Measurements from ENCODE around the gene KCND3.

Gene KCND3

DNA sequence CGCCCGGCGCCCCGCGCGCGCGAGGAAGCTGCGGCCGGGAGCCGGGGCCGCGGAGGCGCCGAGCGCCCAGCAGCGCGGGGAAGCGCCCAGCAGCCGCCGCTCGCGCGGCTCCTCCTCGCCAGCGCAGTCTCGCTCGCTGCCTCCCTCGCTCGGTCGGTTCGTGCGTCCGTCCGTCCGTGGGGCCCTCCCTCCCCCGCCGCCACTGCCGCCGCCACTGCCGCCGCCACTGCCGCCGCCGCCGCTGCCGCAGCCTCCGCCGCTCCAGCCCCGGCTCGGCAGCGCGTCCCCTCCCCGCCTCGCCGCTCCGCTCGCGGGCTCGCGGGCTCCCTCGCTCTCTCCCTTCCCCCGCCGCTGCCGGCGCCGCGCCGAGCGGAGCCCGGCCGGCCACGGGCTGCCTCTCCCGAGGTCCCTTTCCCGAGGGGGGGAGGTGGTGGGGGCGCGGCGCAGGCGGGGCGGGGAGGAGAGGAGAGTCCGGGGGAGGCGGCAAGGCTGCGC lies at the start of gene KCND3:
Gene KCND3 (minus strand): TSS at position 138 of the 495 bp plus-strand sequence.
- peak; percentile 26 for DNase-seq

- no peak for DNase-seq
Observed at GRCh38 chr1:112034277-112034676, 44.8 kb upstream of the KCND3 start.

DNA sequence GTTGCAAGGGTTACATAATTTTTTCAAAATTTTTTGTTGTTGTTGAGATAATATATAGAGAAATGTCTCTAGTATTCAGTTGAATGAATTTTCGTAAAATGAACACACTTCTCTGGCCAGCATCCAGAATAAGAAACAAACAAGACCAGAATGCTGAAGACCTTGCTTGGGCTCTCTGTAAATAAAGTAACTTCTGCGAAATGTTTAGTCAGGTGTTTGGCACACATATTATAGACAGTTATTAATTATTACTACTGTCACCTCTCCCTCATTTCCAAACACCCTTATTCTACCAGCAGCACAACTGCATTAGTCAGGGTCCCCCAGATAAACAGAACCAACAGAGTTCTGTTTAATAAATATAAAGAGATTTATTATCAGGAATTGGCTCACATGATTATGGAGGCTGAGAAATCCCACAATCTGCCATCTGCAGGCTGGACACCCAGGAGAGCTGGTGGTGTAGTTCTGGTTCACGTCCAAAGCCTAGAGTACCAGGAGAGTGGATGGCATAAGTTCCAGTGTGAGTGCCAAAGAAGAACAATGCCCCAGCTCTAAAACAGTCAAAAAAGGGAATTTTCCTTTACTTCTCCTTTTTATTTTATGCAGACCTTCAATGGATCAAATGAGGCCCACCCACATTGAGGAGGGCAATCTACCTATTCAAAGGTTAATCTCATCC lies 44.1 kb upstream of the KCND3 start:
- DNase-seq: no peak

GRCh38 chr1:112030157-112030556 lies 40.7 kb upstream of the KCND3 start:
- peak; percentile 33 for DNase-seq

- no peak for DNase-seq
Observed at GRCh38 chr1:112027696-112028095, 38.2 kb upstream of the KCND3 start.

DNA sequence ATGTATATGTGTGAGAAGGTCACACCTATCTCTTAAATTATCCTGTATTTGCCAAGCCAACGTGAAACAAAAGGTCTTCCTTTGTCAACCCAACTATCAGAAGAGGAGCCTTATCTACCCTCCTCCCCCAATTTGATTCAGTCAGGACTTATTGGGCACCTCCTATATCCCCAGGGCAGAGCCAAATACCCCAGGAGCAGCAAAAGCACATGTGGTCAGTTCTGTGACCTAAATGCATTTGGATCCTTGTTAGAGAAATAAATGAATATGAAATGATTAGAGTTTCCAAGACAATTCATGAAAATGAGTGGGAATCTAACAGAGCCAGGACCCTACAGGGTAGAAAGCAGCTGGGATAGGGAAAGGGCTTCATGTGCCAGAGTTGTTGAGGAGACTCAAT lies 37.0 kb upstream of the KCND3 start:
- no peak for DNase-seq

- DNase-seq: peak; percentile 21
Observed at GRCh38 chr1:112026016-112026415, 36.5 kb upstream of the KCND3 start.

DNA sequence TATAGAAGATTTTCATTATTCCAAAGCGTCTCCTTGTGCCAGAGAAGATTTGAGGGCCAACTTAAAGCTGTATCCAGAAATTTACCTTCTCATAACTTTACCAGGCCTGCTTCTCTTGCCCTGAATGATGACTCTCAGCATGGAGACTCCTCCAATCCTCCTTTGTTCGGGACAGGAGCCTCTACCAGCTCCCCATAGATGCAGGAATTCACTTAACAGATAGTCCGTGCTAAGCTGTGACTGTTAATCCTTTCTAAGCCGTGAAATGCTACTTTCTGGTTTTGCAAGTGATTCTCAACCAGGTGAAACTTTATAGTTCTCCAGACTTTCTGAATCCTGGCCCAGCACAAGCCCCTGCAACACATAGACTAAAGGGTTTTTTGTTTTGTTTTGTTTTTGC lies 31.8 kb upstream of the KCND3 start:
- DNase-seq: no peak

GRCh38 chr1:112017183-112017582 lies 27.7 kb upstream of the KCND3 start:
- no peak for DNase-seq

DNA sequence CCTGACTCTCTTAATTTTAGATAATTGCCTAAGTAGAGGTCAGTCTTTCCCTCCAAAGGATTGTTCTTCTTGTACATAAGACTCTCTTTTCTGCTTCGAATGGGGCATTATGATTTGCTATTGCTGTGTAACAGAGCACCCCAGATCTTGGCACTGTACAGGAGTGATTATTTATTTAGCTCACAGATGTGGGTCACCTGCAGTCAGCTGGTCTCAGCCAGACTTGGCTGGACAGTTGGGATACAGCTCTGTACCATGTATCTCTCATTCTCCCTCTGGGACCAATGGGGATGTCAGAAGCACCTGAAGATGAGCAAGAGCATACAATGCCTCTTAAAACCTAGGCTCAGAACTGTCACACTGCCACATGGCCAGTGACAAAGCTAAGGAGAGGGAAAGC lies 23.4 kb upstream of the KCND3 start:
- DNase-seq: no peak

GRCh38 chr1:112011202-112011601 lies 21.7 kb upstream of the KCND3 start:
- no peak for DNase-seq

DNA sequence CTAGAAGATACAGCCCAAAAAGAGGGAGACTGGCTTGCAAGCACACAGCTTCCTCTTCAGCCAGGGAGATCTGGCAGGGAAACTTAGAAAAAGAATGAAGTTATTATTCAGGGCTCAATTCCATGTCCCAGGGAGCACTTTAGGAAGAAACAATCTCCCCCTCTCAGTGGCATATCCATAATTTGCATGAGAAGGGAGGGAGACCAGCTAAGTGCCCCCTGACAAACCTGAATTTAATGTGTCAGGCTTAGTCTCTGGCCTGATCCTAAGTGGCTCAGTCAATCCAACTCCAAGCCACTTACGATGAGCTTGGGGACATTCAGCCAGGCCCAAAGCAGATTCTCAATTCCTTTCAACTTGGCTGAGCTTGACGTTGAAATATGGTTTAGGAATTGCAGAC lies 17.7 kb upstream of the KCND3 start:
- DNase-seq: no peak

GRCh38 chr1:112006416-112007025 lies 17.1 kb upstream of the KCND3 start:
- no peak for DNase-seq

DNA sequence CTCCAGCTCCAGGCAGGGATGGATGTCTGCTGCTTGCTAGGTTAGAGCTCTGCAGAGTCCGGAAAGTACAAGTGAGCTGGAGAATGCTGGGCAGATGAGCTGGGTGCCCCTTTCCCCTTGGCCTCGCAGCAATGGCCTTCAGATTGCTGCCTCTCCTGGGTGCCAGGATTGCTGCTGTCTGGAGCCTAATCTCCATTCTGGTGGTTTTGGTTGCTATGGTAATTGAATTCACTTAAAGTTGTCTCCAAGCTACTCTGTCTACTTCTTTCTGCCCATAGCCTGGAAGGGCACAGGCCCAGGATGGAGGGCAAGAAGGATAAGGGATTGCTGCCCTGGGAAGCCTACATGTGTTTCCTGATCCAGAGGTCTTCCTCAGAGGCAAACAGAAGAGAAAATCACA lies 14.6 kb upstream of the KCND3 start:
- DNase-seq: no peak

DNA sequence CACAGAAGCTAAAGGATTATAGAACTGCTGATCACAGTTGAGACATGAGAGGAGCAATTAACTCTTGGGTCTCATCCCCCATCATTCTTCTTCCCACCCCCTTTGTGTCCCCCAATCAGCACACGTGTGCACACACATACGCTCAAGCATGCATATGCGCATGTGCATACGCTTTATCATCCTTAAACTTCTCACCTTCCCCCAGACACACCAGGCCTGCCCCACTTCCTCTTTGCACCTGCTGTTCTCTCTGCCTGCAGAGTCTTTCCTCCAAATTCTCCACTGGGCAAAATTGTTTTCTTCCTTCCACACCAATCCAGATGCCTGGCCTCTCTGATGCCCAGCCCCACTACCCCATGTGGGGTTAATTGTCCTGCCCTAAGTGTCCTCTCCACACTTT lies 13.0 kb upstream of the KCND3 start:
- DNase-seq: no peak

GRCh38 chr1:112001436-112001835 lies 12.0 kb upstream of the KCND3 start:
- no peak for DNase-seq

GRCh38 chr1:112000048-112000447 lies 10.6 kb upstream of the KCND3 start:
- DNase-seq: no peak

- no peak for DNase-seq
Observed at GRCh38 chr1:111998332-111998731, 8.9 kb upstream of the KCND3 start.

DNA sequence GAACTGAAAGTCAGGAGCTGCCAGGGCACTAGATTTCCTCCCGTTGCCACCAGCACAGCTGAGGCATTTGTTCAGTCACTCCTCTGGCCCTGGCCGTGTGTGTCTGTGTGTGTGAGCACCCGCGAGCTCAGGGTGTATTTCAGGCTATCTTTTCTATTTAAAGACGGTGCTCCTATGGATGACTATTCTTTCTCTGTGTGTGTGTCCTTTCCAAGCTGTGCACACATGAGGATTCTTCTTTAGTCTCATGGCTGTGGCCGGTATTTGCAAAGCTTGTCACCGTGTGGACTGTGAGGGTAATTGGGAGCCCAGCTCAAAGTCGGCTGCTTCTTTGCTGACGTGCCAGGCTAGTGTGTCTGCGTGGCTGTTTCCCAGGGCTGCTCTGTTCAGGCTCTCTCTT lies 3.0 kb upstream of the KCND3 start:
- no peak for DNase-seq

- DNase-seq: peak; percentile 59
Observed at GRCh38 chr1:111990878-111991718, 1.6 kb upstream of the KCND3 start.

DNA sequence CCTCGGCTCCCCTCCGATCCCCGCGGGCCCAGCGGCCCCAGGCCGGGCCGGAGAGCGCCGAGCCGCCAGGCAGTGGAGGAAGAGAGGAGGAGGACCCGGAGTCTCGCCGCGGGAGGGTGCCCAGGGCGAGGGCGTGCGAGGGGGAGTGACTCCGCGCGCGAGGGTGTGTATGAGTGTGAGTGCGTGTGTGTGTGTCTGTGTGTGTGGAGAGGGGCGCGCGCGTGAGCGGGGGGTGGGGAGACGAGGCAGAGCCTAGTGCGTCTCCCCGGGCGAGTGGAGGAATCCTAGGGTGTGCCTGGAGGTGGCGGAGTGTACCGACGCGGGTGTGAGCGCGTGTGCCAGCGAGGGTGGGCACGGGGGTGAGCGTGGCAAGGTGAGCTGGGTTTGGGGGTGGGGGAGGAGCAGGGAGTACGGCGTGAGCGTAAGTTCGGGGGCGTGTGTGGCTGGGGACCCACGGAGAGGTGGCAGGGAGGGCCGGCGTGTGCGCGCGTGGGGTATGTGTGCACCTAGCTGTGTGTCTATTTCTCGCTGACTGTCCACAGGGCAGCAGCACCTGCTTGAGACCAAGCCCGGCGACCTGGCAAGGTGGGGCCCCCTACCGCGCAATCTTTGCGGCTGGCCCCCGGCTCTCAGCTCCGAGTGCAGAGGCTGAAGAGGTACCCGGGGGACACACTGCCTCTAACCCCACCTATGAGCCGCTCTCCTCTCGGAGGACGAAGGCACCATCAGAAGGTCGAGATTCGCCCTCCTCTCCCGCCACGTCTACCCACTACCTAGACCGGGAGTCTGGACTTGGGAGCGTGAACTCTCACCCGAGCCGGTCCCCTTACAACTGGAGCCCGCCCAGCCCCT lies 784 bp upstream of the KCND3 start:
- peak; percentile 37 for DNase-seq

DNA sequence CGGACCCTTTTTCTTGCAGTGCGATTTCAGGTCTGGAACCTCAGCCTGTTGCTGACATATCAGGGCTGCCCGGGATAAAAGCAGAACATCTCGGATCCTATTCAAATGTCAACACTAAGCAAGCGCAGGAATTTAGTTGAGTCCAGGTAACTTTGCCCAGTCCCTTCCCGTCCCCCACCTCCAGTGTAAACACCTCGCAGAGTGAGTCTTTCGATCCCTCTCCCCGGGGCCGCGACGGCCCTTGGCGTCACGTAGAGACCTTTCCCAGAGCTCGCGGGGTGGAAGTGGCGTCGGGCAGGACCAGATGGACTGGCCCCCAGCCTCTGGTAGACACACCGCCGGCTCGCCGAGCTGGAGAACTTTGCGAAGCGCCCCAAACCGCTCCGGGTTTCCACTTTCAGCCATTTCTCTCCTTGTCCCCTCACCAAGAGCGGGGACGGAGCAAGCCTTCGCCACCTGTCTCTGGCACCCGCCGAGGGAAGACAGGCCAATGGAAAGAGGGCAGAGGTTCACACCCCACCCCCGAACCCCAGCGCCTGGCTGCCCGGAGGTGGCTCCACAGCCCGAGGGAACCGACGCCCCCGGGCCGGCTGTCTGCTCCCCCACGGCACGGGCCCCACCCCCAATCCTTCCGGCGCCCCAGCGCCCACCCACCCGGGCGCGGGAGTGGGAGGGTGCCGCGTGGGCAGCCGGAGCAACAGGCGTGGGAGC lies 570 bp downstream of the KCND3 start:
- DNase-seq: peak; percentile 25

All from femur (tissue), 1 donor.